Omental fat pad (tissue), 4 donors: ENCODE results near the gene PIRT. TPM values are rescaled to one million over a fixed set of nuclear protein-coding genes. Genes with fewer than 3 reads are reported as not detected.

Source experiments
- ATAC-seq: fragments of 150-250 bp; one replicate; pipeline ENCODE4 v1.9.1; 2016; ENCODE audit warnings: mild to moderate bottlenecking, moderate library complexity; ENCODE audit not compliant: low FRiP score
- DNase-seq: peaks from one replicate; pipeline ENCODE4 v3.0.0-alpha.2; 2019; ENCODE audit warnings: low spot score
- CTCF ChIP-seq, 3 donors: fragments of 450-650 bp; IDR thresholded peaks; one replicate each; pipeline ENCODE4 v1.5.1; 2016 to 2017; ENCODE audit warnings: antibody characterized with exemption in 3 of 3, mild to moderate bottlenecking in 3 of 3, moderate library complexity in 2 of 3
- total RNA-seq, 4 donors: library from RNA; depleted of rRNA; stranded (reverse); fragments of >200 nt; gene quantifications; one replicate each; pipeline ENCODE4 v1.1.0, GENCODE V29; 2016

PIRT gene
- total RNA-seq, 4 donors from 2014 or later: 0.09 TPM; not detected in 3

DNA sequence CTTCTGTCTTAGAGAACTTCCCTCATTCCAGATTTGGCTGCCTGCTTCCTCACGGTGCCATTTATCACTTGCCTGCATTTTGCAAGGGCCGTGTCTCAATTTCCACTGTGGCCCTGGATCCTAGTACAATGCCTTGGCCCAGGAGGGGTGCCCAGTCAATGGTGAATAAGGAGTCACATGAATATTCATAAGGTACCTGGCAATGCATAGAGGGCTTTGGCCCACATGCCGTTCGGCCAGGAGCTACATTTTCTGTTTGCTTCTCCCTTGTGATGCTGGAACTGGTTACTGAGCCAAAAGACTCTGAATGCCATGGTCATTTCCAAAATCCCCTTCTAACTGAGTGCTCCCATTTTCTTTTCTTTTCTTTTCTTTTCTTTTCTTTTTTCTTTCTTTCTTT is 4.8 kb upstream of the PIRT start:
- DNase-seq: no peak
- no peak for TF ChIP-seq CTCF (IDR thresholded peaks at IDR 0.05)
- ATAC-seq: no peak

GRCh38 chr17:10838682-10839081 is 795 bp upstream of the PIRT start:
- no peak for TF ChIP-seq CTCF (IDR thresholded peaks at IDR 0.05)
- no peak for DNase-seq
- no peak for ATAC-seq

DNA sequence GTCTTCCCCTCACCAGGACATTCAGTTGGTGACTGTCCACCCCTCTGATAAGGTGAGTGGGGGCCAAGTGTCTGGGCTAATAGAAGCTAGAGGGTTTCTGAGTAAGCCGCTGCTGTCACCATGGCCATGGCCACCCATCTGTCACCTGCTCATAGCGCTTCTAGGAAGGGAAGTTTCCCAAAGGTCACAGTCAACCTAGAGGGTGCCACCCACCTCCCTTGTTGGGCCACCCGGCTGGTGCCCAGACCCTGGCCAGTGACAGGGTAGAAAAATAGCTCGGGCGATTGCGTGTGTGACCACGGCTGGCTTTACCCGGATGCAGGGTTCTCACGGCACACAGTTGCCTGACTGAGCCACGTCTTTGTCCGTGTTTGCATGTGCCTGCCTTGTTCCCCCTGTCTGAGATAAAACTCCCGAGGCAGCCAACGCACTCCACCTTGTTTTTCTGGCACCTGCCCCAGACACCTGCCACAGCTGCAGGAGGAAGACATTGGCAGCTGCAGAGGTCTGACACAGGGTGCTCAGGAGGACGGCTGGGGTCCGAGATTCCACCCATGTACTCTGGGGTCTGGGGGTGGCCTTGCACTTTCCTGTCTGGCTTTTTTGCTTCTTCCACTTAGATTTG is 809 bp downstream of the PIRT start:
- ATAC-seq (no peak), DNase-seq (no peak)
- no peak for TF ChIP-seq CTCF (IDR thresholded peaks at IDR 0.05)

- ATAC-seq: no peak
- no peak for TF ChIP-seq CTCF (IDR thresholded peaks at IDR 0.05)
These were observed 1.7 kb downstream of the PIRT start for GRCh38 chr17:10836145-10836544.

DNA sequence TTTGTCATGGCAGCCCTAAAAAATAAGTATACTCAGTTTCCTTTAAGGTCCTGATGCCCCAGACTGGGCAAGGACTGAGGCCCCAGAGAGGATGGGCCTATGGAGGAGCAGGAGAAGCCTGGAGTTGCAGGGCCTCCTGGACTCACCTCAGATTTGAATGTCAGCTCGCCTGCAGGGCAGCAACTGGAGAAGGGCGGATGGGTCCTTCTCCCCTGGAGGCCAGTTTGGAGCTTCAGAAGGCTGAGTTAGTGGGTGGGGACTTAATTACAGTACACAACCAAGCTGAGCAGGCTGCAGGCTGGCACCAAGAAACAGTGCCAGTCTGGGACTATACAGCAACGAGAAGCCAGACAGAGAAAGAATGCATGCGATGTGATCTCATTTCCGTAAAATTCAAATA is 6.2 kb downstream of the PIRT start:
- TF ChIP-seq CTCF (IDR thresholded peaks at IDR 0.05): no peak
- DNase-seq (no peak), ATAC-seq (no peak)

More at GRCh38 chr17:10836145-10836544, 1.7 kb downstream of the PIRT start:
- DNase-seq: no peak

GRCh38 chr17:10827898-10828552 is 9.9 kb downstream of the PIRT start:
- no peak for TF ChIP-seq CTCF (IDR thresholded peaks at IDR 0.05)
- ATAC-seq (no peak), DNase-seq (no peak)

GRCh38 chr17:10824874-10825273 is 13.0 kb downstream of the PIRT start:
- no peak for TF ChIP-seq CTCF (IDR thresholded peaks at IDR 0.05)
- ATAC-seq: no peak
- DNase-seq: no peak
